Liver (tissue), 3 donors: Measurements from ENCODE around the gene GLP1R.

Source experiments
- EGR1 ChIP-seq, 2 donors: IDR thresholded peaks; 2 replicates each; pipeline ENCODE4 v1.6.1; 2016 to 2018; ENCODE audit warnings: antibody characterized with exemption in 2 of 2, low read depth in 2 of 2
- FOXA1 ChIP-seq: IDR thresholded peaks from 2 replicates; pipeline ENCODE4 v1.6.1; 2016; ENCODE audit warnings: antibody characterized with exemption
- GABPA ChIP-seq, 2 donors: IDR thresholded peaks in 1 of 2; conservative IDR thresholded peaks in 1 of 2; 2 replicates each; pipeline ENCODE4 v1.6.1; 2016; ENCODE audit warnings: antibody characterized with exemption in 2 of 2, mild to moderate bottlenecking in 1 of 2, moderate library complexity in 1 of 2
- HNF4A ChIP-seq, 2 donors: conservative IDR thresholded peaks; 2 replicates each; pipeline ENCODE4 v1.6.1; 2016; ENCODE audit warnings: antibody characterized with exemption in 2 of 2, mild to moderate bottlenecking in 2 of 2
- JUND ChIP-seq, 2 donors: IDR thresholded peaks; 2 replicates each; pipeline ENCODE4 v1.6.1; 2016; ENCODE audit warnings: antibody characterized with exemption in 2 of 2
- RAD21 ChIP-seq, 2 donors: IDR thresholded peaks; 2 replicates each; pipeline ENCODE4 v1.6.1; 2016; ENCODE audit warnings: antibody characterized with exemption in 2 of 2, mild to moderate bottlenecking in 2 of 2
- SP1 ChIP-seq: IDR thresholded peaks from 2 replicates; pipeline ENCODE4 v1.6.1; 2018; ENCODE audit warnings: antibody characterized with exemption, mild to moderate bottlenecking
- YY1 ChIP-seq: IDR thresholded peaks from 2 replicates; pipeline ENCODE4 v1.6.1; 2016; ENCODE audit warnings: antibody characterized with exemption, mild to moderate bottlenecking
- TF ChIP-seq, protein P1 (sequence below): fragments of 150-350 bp; IDR thresholded peaks from 2 replicates; pipeline ENCODE4 v1.5.1; 2017; ENCODE audit warnings: improper control_type of control experiment, low read depth, low read length; ENCODE audit not compliant: missing input control
- TF ChIP-seq, protein P2 (sequence below): IDR thresholded peaks from 2 replicates; pipeline ENCODE4 v1.6.1; 2016; ENCODE audit warnings: antibody characterized with exemption
- TF ChIP-seq, protein P3 (sequence below): IDR thresholded peaks from 2 replicates; pipeline ENCODE4 v1.6.1; 2016; ENCODE audit warnings: antibody characterized with exemption, mild to moderate bottlenecking
- TF ChIP-seq, protein P4 (sequence below): IDR thresholded peaks from 2 replicates; pipeline ENCODE4 v1.6.1; 2016; ENCODE audit warnings: antibody characterized with exemption
- donor health status: healthy.
- donor health status: healthy.

DNA sequence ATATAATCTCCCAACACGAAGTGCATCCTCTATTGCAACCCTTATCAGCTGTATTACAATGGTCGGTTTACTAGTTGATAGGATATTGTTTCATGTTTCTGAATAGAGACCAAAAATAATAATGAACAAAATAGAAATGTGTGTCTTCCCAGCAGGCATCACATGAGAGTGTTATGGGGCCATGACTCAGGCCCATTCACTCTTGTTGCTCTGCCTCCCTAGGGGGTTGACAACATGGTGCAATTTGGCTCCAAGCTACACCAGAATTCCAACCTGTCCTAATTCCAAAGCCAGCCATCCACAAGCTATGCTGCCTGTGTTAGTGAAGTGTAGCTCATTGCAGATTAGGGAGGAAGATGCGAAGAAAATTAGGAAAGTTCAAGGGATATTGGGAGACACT lies 79.5 kb downstream of the GLP1R start:
- TF ChIP-seq, protein P1, sequence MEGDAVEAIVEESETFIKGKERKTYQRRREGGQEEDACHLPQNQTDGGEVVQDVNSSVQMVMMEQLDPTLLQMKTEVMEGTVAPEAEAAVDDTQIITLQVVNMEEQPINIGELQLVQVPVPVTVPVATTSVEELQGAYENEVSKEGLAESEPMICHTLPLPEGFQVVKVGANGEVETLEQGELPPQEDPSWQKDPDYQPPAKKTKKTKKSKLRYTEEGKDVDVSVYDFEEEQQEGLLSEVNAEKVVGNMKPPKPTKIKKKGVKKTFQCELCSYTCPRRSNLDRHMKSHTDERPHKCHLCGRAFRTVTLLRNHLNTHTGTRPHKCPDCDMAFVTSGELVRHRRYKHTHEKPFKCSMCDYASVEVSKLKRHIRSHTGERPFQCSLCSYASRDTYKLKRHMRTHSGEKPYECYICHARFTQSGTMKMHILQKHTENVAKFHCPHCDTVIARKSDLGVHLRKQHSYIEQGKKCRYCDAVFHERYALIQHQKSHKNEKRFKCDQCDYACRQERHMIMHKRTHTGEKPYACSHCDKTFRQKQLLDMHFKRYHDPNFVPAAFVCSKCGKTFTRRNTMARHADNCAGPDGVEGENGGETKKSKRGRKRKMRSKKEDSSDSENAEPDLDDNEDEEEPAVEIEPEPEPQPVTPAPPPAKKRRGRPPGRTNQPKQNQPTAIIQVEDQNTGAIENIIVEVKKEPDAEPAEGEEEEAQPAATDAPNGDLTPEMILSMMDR = no peak
- TF ChIP-seq, protein P2, sequence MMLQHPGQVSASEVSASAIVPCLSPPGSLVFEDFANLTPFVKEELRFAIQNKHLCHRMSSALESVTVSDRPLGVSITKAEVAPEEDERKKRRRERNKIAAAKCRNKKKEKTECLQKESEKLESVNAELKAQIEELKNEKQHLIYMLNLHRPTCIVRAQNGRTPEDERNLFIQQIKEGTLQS = no peak
- TF ChIP-seq GABPA (IDR thresholded peaks at IDR 0.05 in 1 of 2, conservative IDR thresholded peaks at IDR 0.05 in 1 of 2) (no peak), RAD21 (IDR thresholded peaks at IDR 0.05) (no peak), EGR1 (IDR thresholded peaks at IDR 0.05; ENCODE audit: low read depth in 2 of 2) (no peak), FOXA1 (no peak), YY1 (no peak), HNF4A (conservative IDR thresholded peaks at IDR 0.05) (no peak), JUND (IDR thresholded peaks at IDR 0.05) (no peak), SP1 (no peak)
- TF ChIP-seq, protein P3, sequence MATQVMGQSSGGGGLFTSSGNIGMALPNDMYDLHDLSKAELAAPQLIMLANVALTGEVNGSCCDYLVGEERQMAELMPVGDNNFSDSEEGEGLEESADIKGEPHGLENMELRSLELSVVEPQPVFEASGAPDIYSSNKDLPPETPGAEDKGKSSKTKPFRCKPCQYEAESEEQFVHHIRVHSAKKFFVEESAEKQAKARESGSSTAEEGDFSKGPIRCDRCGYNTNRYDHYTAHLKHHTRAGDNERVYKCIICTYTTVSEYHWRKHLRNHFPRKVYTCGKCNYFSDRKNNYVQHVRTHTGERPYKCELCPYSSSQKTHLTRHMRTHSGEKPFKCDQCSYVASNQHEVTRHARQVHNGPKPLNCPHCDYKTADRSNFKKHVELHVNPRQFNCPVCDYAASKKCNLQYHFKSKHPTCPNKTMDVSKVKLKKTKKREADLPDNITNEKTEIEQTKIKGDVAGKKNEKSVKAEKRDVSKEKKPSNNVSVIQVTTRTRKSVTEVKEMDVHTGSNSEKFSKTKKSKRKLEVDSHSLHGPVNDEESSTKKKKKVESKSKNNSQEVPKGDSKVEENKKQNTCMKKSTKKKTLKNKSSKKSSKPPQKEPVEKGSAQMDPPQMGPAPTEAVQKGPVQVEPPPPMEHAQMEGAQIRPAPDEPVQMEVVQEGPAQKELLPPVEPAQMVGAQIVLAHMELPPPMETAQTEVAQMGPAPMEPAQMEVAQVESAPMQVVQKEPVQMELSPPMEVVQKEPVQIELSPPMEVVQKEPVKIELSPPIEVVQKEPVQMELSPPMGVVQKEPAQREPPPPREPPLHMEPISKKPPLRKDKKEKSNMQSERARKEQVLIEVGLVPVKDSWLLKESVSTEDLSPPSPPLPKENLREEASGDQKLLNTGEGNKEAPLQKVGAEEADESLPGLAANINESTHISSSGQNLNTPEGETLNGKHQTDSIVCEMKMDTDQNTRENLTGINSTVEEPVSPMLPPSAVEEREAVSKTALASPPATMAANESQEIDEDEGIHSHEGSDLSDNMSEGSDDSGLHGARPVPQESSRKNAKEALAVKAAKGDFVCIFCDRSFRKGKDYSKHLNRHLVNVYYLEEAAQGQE = no peak
- TF ChIP-seq, protein P4, sequence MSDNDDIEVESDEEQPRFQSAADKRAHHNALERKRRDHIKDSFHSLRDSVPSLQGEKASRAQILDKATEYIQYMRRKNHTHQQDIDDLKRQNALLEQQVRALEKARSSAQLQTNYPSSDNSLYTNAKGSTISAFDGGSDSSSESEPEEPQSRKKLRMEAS = no peak
